Hematopoietic multipotent progenitor cell treated with erythropoietin and hydrocortisone succinate and interleukin-3 and kit ligand, for 15 days (in vitro differentiated cells): ENCODE data around the gene SUSD4.

Experiments used
- DNase-seq: peaks from one replicate; pipeline ENCODE4 v3.0.0-alpha.2; 2015; ENCODE audit warnings: low spot score

Gene SUSD4

GRCh38 chr1:223211323-223211985, 152.5 kb downstream of the SUSD4 start:
- DNase-seq, result no peak

GRCh38 chr1:223210788-223211120, 153.2 kb downstream of the SUSD4 start:
- DNase-seq, result no peak

GRCh38 chr1:223209992-223210787, 153.8 kb downstream of the SUSD4 start:
- DNase-seq, result no peak

GRCh38 chr1:223209293-223209898, 154.6 kb downstream of the SUSD4 start:
- no peak for DNase-seq

- DNase-seq, result no peak
Measured at GRCh38 chr1:223208164-223209076, 155.6 kb downstream of the SUSD4 start.

- DNase-seq, result no peak
Measured at GRCh38 chr1:223207293-223208066, 156.5 kb downstream of the SUSD4 start.

GRCh38 chr1:223204424-223204823, 159.6 kb downstream of the SUSD4 start:
- no peak for DNase-seq

- no peak for DNase-seq
Measured at GRCh38 chr1:223203694-223204093, 160.3 kb downstream of the SUSD4 start.

- no peak for DNase-seq
Measured at GRCh38 chr1:223203034-223203408, 161.0 kb downstream of the SUSD4 start.

- DNase-seq, result no peak
Measured at GRCh38 chr1:223202376-223203033, 161.5 kb downstream of the SUSD4 start.

GRCh38 chr1:223201967-223202366, 162.0 kb downstream of the SUSD4 start:
- no peak for DNase-seq

- DNase-seq, result no peak
Measured at GRCh38 chr1:223200903-223201302, 163.1 kb downstream of the SUSD4 start.

GRCh38 chr1:223199094-223199647, 164.8 kb downstream of the SUSD4 start:
- DNase-seq, result no peak

GRCh38 chr1:223198628-223198965, 165.4 kb downstream of the SUSD4 start:
- no peak for DNase-seq

GRCh38 chr1:223197923-223198627, 165.9 kb downstream of the SUSD4 start:
- no peak for DNase-seq

GRCh38 chr1:223189903-223190724, 173.9 kb downstream of the SUSD4 start:
- no peak for DNase-seq

GRCh38 chr1:223189525-223189902, 174.5 kb downstream of the SUSD4 start:
- no peak for DNase-seq

GRCh38 chr1:223188618-223189356, 175.2 kb downstream of the SUSD4 start:
- DNase-seq, result no peak

GRCh38 chr1:223186800-223187199, 177.2 kb downstream of the SUSD4 start:
- no peak for DNase-seq
